Activated CD8-positive, alpha-beta memory T cell treated with anti-CD3 and anti-CD28 coated beads, Interleukin-2, amount 50 U/mL, for 24 hours (primary cell): ENCODE results near the gene RPAP2.
"Not testable (repeated sequence)": the region's sequence is repeated elsewhere in the genome, so short reads cannot be mapped to it uniquely, and the experiment has no call there.

ENCODE experiments used
- DNase-seq: peaks from one replicate; pipeline ENCODE4 v3.0.0-alpha.2; 2020; ENCODE audit errors: extremely low read depth

Gene RPAP2

DNA sequence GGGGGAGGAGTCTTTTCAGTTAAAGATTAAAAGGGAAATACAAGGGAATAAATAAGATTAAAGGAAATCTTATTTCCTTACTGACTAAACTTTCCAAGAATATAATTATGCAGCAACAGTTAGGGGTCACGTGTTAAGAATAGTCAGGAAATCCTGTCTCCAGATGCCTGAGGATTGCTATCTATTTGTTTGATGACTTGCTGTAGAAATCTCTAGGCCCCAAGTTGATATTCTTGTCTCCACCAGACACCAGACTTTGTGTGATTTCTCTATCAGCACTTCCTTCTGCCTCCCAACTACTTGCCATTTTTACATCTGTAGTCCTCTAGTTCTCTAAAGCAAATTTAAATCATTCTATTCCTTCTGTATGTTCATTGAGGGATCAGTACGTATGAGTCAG lies 77.5 kb downstream of the RPAP2 start:
- no peak for DNase-seq

DNA sequence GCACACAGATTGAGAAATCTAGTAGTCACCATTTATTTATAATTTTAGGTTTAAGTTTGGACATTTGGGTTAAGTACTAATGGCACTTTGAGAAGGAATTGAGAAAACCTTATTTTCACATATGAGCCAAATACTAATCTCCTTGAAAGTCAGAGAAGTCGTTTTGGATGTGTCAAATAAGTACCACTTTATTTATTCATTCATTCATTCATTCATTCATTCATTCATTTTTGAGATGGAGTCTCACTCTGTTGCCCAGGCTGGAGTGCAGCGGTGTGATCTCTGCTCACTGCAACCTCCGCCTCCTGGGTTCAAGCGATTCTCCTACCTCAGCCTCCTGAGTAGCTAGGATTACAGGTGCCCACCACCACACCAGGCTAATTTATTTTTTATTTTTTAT lies 79.1 kb downstream of the RPAP2 start:
- not testable (repeated sequence) for DNase-seq

DNA sequence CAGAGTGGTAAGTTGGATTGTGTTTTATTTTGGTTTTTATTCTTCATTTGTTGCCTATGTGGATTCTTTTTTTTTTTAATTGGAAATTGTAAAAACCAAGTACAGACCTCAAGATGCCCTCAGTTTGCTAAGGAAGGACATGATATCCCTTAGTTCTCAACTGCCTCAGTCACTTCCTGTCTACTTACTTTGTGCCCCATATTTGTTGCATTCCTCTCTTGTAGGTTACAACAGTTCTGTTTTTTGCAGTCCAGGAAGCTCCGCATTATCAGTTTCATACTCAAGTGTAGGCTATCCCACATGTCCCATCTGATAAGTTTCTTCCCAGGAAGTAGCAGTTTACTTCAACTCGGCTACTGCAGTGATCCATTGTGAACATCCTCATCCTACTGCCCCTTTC lies 82.0 kb downstream of the RPAP2 start:
- no peak for DNase-seq

DNA sequence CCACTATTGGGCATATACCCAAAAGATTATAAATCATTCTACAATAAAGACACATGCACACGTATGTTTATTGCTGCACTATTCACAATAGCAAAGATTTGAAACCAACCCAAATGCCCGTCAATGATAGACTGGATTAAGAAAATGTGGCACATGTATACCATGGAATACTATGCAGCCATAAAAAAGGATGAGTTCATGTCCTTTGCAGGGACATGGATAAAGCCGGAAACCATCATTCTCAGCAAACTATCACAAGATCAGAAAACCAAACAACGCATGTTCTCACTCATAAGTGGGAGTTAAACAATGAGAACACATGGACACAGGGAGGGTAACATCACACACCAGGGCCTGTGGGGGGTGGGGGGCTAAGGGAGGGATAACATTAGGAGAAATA lies 95.1 kb downstream of the RPAP2 start:
- not testable (repeated sequence) for DNase-seq

DNA sequence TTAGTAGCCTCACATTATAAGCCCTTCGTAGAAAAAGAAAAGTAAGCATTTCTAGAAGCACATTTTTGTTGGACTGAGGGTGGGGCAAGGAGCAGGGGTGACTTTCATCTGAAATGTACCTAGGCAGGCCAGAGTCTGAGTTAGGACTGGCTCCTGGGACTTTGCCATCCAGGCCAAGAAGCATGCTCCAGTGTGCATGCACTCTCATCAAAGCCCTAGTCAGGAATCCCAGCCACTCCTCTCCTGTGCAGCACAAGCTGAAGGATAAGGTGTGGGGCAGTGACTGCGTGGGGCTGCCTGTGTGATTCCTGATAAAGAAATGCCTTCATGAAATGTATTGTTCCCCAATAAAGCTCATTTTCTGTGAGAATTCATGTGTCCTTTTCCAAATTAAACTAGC lies 99.7 kb downstream of the RPAP2 start:
- DNase-seq = no peak

DNA sequence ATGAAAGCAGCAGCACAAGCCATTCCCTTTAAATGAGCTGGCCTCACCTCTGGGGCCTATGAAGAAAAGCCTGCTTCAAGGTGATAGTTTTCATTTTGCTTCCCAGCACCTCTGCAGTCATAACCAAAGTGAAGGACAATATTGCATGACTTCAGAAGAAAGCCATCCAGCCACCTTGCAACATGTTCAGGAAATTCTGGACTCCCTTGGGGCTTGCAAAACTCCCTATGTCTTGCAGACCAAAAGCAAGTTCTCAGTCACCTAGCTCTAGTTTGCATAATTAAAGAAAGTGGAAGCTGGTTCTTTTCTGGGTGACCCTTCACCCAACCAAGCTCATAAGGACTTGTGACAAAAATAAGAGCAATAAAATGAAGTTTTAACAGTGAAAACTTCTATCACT lies 100.2 kb downstream of the RPAP2 start:
- DNase-seq = no peak

DNA sequence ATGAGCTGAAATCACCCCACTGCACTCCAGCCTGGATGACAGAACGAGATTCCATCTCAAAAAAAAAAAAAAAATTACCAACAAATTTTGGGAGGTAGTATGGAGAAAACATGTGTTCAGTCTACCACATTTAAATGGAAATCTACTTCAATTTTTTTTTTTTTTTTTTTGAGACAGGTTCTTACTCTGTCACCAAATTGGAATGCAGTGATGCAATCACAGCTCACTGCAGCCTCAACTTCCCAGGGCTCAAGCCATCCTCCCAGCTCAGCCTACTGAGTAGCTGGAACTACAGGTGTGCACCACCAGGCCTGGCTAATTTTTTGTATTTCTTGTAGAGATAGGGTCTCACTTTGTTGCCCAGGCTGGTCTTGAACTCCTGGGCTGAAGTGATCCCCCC lies 105.8 kb downstream of the RPAP2 start:
- no peak for DNase-seq

DNA sequence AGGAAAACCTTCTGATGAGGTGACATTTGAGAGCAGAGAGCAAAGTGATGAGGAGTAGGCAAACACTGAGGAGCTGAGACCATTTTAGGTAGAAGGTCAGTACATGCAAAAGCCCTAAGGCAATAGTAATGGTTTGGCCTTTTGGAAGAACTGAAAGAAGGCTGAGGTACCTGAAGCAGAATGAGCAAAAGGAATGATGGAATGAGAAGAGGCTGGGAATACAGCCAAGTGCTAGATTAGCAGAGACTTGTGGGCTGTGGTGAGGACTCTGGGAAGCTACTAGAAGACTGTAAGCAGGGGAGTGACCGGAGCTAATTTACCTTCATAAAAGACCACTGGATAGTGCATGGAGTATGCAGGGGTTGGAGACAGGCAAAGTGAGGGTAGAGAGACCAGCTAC lies 110.0 kb downstream of the RPAP2 start:
- no peak for DNase-seq

DNA sequence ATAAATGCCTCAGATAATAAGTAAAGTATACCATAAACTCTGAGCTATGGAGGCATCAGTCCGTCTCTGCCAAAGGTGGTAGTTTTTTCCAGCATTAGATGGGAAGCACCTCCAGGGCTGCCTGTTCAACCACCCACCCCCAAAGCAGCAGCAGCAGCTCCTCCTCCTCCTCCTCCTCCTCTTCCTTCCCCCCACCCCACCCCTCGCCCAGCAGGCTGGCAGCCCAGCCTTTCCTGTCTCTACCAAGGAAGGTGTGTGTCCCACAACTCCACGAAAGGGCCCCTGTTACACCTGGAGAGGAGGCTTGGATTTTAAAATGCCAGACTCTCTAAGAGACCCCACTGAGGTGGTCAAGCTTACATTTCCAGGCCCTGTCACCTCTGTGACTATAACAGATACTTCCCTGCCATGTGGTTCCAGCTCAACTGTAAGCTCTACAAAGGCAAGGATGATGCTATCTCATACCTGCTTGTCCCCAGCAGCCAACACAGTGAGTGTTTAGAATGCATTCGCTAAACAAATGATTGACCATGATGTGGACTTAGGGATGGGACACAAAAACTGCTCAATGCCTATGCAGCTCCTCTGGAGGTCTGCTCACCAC lies 111.2 kb downstream of the RPAP2 start:
- DNase-seq = no peak

DNA sequence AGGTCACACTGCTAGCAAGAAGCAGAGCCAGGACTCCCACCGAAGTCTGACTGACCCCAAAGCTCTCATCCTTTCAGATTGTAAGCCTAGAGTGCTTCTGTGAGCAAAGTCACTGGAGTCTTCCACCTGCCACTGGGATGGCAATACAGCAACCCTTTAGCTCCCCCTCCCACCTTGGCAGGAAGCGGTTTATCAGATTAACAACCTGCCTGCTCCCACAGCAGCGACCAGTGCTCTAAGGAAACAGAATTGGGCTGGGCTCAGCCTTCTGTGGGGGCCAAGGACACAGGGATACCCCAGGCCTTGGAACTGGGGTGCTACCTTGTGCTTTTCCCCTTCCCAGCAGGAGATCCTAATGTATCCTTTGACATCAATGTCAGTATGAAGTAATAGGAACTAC lies 111.8 kb downstream of the RPAP2 start:
- no peak for DNase-seq

DNA sequence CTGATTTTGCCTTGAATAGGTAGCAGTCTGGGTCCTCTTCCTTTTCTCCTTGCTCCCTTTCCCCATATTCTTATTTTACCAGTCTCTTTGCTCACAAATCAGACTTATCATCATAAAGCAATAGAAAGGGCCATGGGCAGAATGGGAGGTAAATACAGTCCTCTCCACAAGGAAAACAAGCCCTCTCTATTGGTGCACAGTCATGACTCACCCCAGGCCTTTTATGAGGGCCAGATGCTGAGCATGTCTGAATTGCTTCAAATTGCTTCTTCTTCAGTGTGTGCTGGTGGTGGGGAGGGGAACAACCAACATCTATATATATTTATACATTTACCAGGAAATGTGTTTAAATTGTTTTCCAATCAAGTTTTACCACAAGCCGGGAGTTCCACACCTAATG lies 112.7 kb downstream of the RPAP2 start:
- DNase-seq = no peak

DNA sequence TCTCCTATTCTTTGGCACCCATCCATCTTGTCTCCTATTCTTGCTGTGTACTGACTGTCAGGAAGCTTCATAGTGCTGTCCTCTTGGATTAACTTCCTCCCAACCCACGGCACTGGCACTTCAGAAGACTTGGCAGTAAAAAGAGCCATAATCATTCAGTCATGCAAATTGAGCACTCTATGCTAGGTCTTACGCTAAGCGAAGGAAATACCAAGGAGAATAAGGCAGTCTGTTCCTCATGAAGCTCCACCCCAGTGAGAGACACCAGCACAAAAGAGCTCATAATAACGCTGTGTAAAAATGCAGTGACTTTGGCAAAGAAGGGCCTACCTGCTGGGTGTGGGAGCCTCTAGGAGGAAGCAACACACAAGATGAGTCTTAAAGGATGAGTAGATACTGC lies 120.8 kb downstream of the RPAP2 start:
- DNase-seq = no peak

DNA sequence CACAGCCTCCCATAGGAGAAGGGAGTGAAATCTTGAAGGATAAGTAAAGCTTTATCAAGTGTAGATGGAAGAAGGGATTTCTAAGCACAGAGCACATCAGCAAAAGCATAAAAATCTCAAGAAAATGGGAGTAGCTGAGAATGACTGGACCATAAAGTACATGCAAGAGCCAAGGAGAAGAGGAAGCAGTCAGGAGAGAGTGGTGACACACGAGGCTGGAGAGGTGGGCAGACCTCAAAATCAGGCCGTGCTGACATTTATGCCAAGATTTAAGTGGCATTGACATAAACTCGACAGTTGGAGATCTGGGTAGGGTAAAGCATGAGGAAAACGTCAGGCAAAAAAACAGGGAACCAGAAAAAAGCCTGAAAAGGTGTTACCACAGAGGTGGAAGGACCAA lies 125.5 kb downstream of the RPAP2 start:
- no peak for DNase-seq

DNA sequence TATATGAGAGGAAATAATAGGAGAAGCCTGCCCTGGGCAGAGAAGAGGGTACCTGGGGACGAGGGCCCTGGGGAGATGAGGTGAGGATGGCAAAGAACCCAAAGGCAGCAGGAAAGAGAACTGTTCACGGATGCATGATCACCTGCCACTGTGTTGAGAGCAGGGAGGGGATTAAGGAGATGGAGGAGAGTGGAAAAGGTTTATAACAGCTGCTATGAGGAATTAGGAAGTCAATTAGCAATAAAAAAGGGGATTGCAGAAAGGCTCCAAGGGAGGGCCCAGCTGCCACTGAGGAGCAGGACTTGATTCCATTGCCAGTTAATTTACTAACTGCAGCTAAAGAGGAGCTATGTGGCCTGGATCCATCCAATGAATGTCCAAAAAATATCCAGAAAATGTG lies 126.8 kb downstream of the RPAP2 start:
- DNase-seq = no peak

DNA sequence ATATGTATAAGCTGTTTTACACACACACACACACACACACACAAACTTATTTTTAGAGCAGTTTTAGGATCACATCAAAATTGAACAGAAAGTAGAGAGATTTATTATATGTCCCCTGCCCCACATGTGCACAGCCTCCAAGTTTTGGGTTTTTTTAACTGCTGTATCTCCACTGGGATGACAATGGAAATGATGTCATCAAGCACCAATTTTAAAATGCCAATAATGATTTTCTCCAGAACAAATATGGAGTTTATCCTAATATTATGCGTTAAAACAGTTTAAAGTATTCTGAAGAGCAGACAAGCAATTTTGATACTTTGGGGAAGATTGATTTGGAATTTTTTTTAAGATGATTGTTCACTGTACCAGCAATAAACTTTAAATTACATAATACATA lies 131.2 kb downstream of the RPAP2 start:
- DNase-seq = no peak

DNA sequence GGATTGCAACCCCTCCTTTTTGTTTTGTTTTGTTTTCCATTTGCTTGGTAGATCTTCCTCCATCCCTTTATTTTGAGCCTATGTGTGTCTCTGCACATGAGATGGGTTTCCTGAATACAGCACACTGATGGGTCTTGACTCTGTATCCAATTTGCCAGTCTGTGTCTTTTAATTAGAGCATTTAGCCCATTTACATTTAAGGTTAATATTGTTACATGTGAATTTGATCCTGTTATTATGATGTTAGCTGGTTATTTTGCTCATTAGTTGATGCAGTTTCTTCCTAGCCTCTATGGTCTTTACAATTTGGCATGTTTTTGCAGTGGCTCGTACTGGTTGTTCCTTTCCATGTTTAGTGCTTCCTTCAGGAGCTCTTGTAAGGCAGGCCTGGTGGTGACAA lies 135.7 kb downstream of the RPAP2 start:
- not testable (repeated sequence) for DNase-seq

DNA sequence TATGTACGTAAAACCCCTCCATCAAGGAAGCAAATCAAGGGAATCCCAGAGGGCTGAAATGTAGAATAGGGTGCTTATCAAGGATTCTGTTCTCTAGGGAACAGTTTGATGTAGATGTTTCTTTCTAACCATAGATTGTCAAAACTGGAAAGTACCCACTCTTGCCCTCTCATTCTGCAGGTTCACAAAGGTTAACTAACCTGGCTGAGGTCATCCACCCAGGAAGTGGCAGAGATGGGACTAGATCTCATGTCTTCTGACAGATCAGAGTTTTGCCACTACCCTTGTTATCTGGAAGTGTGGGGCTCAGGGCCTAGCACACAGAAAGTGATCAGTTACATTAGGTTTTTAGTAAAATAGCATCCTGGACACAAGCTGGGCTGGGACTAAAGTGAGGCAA lies 140.4 kb downstream of the RPAP2 start:
- DNase-seq = no peak

DNA sequence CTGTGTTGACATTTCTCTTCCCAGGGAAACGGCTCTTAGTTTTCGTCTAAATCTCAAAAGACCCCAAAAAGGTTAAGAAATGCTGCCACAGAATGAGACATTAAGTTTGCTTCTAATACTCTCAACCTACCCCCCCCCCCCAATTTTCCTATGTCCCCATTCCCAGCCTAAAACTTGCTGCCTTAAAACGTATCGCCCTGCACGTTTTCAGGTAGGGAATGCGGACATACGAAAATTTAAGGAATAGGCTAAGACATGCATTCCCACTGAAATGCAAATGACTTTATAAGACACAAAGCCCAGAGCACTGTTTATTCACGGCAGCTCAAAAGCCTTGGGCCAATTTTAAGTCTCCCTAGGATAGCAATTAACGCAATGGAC lies 142.4 kb downstream of the RPAP2 start:
- no peak for DNase-seq

DNA sequence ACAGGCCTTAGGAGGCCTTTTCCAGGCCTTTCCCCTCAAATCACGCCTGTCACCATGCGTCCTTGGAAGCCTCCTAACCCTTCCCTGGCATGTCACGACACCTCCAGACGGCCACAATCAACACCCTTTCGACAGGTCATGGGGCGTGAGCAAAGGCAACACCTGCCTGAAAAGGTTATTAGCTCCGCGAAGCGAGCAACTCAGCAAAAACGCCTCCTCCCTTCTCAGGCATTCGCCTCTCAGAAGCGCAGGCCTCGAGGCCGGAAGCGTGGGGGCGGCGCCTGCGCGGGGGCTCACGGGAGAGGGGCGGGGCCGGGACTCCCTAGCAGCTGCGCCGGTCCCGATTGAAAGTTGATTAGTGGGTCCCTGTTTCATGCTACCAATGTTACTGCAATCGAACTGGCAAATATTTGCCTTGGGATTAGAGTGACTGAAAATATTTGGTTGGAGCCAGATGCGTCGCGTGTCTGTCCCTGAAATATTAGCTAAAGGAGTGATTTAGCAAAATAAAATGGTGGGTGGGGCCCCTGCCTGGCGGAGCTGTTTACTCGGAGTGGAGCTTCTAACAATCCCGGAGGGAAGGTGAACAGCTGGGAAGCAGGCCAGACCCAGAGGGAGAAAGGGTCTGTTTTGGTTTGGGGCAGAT lies 143.0 kb downstream of the RPAP2 start:
- DNase-seq = no peak

DNA sequence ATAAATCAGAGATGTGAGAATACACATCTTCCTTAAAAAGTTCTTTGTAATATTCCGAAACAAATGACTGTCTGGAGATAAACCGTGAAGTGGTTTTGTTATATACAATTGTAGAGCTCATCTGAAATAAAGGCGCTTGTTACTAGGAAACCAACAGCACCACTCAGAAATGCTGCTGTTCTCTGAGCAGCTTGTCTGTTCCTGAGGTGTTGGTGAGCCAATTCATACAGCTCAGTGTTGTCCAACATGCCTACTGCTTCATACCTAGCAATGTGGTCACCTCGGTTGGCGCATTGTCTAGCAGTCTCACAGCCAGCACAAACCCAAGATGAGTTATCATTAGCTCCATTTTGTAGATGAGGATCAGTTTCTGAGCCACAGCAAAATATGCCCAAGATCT lies 143.5 kb downstream of the RPAP2 start:
- no peak for DNase-seq

DNA sequence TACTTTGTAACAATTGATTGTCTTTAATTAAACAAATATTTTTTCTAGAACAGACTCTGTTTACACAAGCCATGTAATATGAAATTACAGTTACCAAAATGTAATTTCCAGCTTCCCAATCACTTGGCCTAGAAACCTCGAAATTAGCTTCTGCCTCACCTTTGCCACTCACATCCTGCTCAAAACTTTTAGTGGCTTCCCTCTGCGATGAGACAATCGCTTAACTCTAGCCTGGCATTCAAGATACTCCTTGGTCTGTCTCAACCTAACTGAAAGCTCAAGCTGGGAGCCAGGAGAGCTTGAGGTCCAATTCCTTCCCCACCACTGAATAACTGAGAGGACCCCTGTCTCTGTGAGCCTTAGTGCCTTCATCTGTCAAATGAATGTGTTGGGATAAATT lies 145.0 kb downstream of the RPAP2 start:
- no peak for DNase-seq

DNA sequence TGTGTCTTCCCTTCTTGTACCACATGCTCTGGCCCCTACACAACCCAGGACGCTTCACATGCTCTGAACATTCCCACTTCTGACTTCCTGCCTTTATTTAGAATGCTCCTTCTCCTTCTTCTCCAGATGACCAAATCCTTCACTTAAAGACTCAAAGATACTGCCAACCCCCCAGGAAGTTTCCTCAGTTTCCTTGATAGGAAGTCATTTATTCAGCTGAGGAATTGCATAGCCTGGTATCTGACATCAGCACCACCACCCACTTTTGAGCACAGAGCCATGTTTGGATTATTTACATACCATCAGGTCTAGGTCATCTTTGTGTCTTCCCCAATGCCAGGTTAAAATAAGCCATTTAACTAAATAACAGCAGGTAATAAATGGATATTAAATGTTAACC lies 145.5 kb downstream of the RPAP2 start:
- DNase-seq = no peak

DNA sequence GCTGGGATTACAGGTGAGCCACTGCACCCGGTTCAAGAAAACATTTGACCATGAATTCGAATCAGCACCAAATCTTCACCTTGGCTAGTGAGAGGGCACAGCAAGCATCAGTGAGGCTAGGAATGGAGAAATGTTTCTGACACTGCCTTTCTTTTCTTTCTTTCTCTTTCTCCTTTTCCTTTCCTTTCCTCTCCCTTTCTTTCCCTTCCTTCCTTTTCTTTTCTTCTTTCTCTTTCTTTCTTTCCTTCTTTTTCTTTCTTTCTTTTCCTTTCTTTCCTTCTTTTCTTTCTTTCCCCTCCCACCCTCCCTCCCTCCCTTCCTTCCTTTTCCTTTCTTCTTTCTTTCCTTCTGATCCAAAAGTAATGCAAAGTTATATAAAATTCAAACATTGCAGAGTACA lies 147.0 kb downstream of the RPAP2 start:
- no peak for DNase-seq

DNA sequence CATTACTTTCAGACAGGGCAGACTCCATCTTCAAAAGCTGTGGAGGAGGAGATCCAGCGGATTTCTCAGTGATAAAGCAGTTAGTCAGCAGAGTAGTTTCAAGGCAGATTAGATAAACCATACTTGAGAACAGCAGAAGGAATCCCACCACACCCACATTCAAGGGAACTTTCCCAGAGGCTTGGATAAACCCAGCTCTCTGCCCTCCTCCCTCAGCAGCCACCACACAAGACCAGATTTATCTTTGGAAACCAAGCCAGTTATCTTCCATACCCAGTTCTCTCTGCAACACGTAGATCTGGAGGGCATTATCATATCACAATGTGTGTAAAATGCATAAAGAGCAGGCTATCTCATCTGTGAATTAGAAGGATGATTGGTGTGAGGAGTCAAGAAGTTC lies 147.7 kb downstream of the RPAP2 start:
- DNase-seq = no peak
